Panc1 (cell line): ENCODE measurements around the gene YIPF1. TPM values are rescaled to one million over a fixed set of nuclear protein-coding genes. Genes with fewer than 3 reads are reported as not detected.

Source experiments
- ATAC-seq: fragments of 200-7000 bp; cut with Tn5 transposase; 2 replicates; pipeline ENCODE4 v1.9.1; 2020; ENCODE audit warnings: mild to moderate bottlenecking, moderate library complexity
- BruUV-seq: library from RNA; stranded (reverse); fragments of 400-500 nt; replicated peaks from 2 replicates; lab custom pipeline; 2021; lab: Mats Ljungman, UMichigan
- CTCF ChIA-PET: fragments of 300-600 bp; sonication (Branson Sonifier 250); formaldehyde crosslinking; loops from one replicate; lab custom pipeline; 2022; ENCODE audit warnings: antibody characterized with exemption; lab: Charles Lee
- POLR2A ChIA-PET: fragments of 300-600 bp; sonication (Branson Sonifier 250); formaldehyde crosslinking; loops from one replicate; lab custom pipeline; 2022; ENCODE audit warnings: antibody characterized with exemption; lab: Charles Lee
- DNase-seq: peaks from one replicate; pipeline ENCODE4 v3.0.0-alpha.2; 2010; ENCODE audit warnings: low read depth, low spot score
- H3K27ac ChIP-seq: 2 replicates; pipeline ENCODE4 v1.5.1; 2011; ENCODE audit warnings: mild to moderate bottlenecking, low read length, inconsistent platforms
- H3K27me3 ChIP-seq: fragments of 200-500 bp; sonication (Bioruptor generic); 2 replicates; pipeline ENCODE4 v1.6.0; 2014; ENCODE audit warnings: low read length, inconsistent platforms; ENCODE audit not compliant: control insufficient read depth, insufficient read depth
- H3K36me3 ChIP-seq: fragments of 200-500 bp; sonication (Bioruptor generic); 2 replicates; pipeline ENCODE4 v1.5.1; 2014; ENCODE audit warnings: inconsistent platforms, mild to moderate bottlenecking, low read length, moderate library complexity; ENCODE audit not compliant: control insufficient read depth, insufficient read depth
- H3K4me1 ChIP-seq: 2 replicates; pipeline ENCODE4 v1.5.1; 2011; ENCODE audit warnings: inconsistent platforms, mild to moderate bottlenecking, low read length, moderate library complexity; ENCODE audit not compliant: control insufficient read depth, insufficient read depth
- H3K4me3 ChIP-seq, 2 experiments: 2 replicates each; pipeline ENCODE4 v1.5.1; 2011 to 2012; ENCODE audit warnings: low read depth in 2 of 2, low read length in 2 of 2, mild to moderate bottlenecking in 2 of 2, inconsistent platforms in 1 of 2, moderate library complexity in 1 of 2
- H3K9me3 ChIP-seq: fragments of 200-500 bp; sonication (Bioruptor generic); 2 replicates; pipeline ENCODE4 v1.5.1; 2014; ENCODE audit warnings: low read depth, mild to moderate bottlenecking, inconsistent platforms, low read length, moderate library complexity; ENCODE audit not compliant: control insufficient read depth, insufficient read depth
- CTCF ChIP-seq: fragments of 450-650 bp; IDR thresholded peaks from 2 replicates; pipeline ENCODE4 v1.5.1; 2017; ENCODE audit warnings: mild to moderate bottlenecking
- POLR2AphosphoS5 ChIP-seq: IDR thresholded peaks from 2 replicates; pipeline ENCODE4 v1.6.1; 2012; ENCODE audit warnings: mild to moderate bottlenecking, low read depth, low read length, moderate library complexity
- REST ChIP-seq, 2 experiments: IDR thresholded peaks; 2 replicates each; pipeline ENCODE4 v1.6.1; 2011 to 2012; ENCODE audit warnings: low read depth in 2 of 2, control low read depth in 1 of 2, low read length in 1 of 2, mild to moderate bottlenecking in 1 of 2, moderate library complexity in 1 of 2; ENCODE audit not compliant: insufficient read depth in 1 of 2
- SIN3A ChIP-seq: IDR thresholded peaks from 2 replicates; pipeline ENCODE4 v1.6.1; 2012; ENCODE audit warnings: low read depth, mild to moderate bottlenecking, low read length, moderate library complexity, borderline replicate concordance; ENCODE audit not compliant: insufficient read depth
- TCF7L2 ChIP-seq: IDR thresholded peaks from 2 replicates; pipeline ENCODE4 v1.6.1; 2011; ENCODE audit warnings: mild to moderate bottlenecking, low read depth, low read length, inconsistent platforms
- in situ Hi-C: cut with HindIII; loops from 2 replicates; pipeline ENCODE4 v1.10.0; 2016; ENCODE audit warnings: low sequenced_read_pairs, low pct_unique_long_range_greater_than_20kb
- intact Hi-C: fragments of 100-400 bp; cut with micrococcal nuclease; formaldehyde crosslinking; loops from one replicate; pipeline ENCODE4 v1.10.0; 2022; ENCODE audit not compliant: unreplicated experiment
- total RNA-seq: library from RNA; stranded (reverse); gene quantifications from one replicate; pipeline ENCODE4 v1.2.1, GENCODE V29; 2021; ENCODE audit not compliant: unreplicated experiment

The YIPF1 gene
- total RNA-seq, 1 experiment from 2014 or later = 21.4 TPM

GRCh38 chr1:53913352-53914033, 23.9 kb upstream of the YIPF1 start:
- CTCF ChIA-PET = no interaction called here
- DNase-seq (no peak), ATAC-seq (no peak)
- Histone ChIP-seq H3K9me3 (no peaks in the 10 kb centered on the region), H3K4me3 (no peak overlapping the region), H3K4me1 (no peaks in the 10 kb centered on the region), H3K27me3 (no peaks in the 10 kb centered on the region), H3K27ac (no peak overlapping the region), H3K36me3 (no peaks in the 10 kb centered on the region)
- POLR2A ChIA-PET = no interaction called here
- in situ Hi-C loops = no loop called here
- intact Hi-C loops = no loop called here
- TF ChIP-seq POLR2AphosphoS5 (no peak), REST (IDR thresholded peaks at IDR 0.05; ENCODE audit: insufficient read depth in 1 of 2, low read depth in 2 of 2, low read length in 1 of 2) (no peak), TCF7L2 (no peak), CTCF (no peak), SIN3A (no peak)
- BruUV-seq = no TSS peak

- in situ Hi-C loops (no loop called here), intact Hi-C loops (no loop called here)
- no peak for DNase-seq
- Histone ChIP-seq H3K4me3 (no peak overlapping the region), H3K27ac (no peak overlapping the region), H3K27me3 (no peaks in the 10 kb centered on the region), H3K36me3 (no peaks in the 10 kb centered on the region), H3K9me3 (no peaks in the 10 kb centered on the region), H3K4me1 (no peaks in the 10 kb centered on the region)
- POLR2A ChIA-PET = interaction anchor here (0.7 kb wide), 1 partner anchor 11 kb away, joined by 3 read pairs; no protein-coding TSS in a partner anchor
- no TSS peak for BruUV-seq
- ATAC-seq = no peak
- no peak for TF ChIP-seq TCF7L2
- no peak for TF ChIP-seq SIN3A
- CTCF ChIA-PET = no interaction called here
Measured at GRCh38 chr1:53911442-53911841, 21.8 kb upstream of the YIPF1 start.

GRCh38 chr1:53909946-53910345, 20.3 kb upstream of the YIPF1 start:
- Histone ChIP-seq H3K4me1 (no peaks in the 10 kb centered on the region), H3K4me3 (no peak overlapping the region), H3K9me3 (no peaks in the 10 kb centered on the region), H3K36me3 (no peaks in the 10 kb centered on the region), H3K27me3 (no peaks in the 10 kb centered on the region), H3K27ac (no peak overlapping the region)
- BruUV-seq = no TSS peak
- ATAC-seq = no peak
- POLR2A ChIA-PET = no interaction called here
- in situ Hi-C loops (no loop called here), intact Hi-C loops (no loop called here)
- TF ChIP-seq CTCF = no peak
- no peak for TF ChIP-seq POLR2AphosphoS5
- no peak for TF ChIP-seq REST (IDR thresholded peaks at IDR 0.05; ENCODE audit: insufficient read depth in 1 of 2, low read depth in 2 of 2, low read length in 1 of 2)
- TF ChIP-seq TCF7L2 = no peak
- DNase-seq = no peak
- CTCF ChIA-PET = no interaction called here
